Suppressor macrophage treated with lipopolysaccharide for 4 hours (primary cell): Measurements from ENCODE around the gene CD7.

Experiments
- DNase-seq: peaks from one replicate; pipeline ENCODE4 v3.0.0-alpha.2; 2020

The CD7 gene

GRCh38 chr17:82314012-82314726 lies 3.2 kb downstream of the CD7 start:
- no peak for DNase-seq

DNA sequence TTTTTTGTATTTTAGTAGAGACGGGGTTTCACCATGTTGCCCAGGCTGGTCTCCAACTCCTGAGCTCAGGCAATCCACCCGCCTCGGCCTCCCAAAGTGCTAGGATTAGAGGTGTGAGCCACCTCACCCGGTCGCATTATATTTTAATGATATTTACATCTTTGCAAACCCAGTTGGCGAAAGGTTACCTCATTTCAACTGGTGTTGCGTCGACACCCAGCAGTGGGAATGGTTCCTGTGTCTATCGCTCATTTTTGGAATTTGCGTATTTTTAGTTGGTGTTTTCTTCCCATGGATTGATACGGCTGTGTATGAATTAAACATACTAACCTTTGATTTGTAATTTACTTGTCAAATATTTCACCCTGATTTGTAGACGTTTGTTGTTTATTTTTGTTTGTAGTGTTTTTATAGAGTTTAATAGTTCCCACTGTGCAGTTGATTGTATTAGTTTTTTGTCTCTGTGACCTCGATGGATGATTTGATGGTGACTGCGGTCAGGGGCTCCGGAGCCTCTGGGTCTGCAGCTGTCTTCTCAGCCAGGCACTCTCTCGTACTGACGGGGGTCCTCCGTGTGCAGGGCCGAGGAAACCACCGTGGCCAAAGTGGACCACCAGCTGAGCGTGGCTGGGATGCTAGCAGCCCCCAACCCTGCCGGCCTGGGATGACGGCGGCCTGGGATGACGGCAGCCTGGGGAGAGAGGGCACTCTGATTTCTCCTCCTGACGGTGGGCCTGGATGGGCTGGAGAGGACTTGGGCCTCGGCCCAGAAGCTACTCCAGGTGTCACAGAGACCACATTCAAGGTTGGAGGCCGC lies 4.0 kb downstream of the CD7 start:
- DNase-seq, result no peak

GRCh38 chr17:82311971-82312370 lies 5.4 kb downstream of the CD7 start:
- DNase-seq, result no peak

DNA sequence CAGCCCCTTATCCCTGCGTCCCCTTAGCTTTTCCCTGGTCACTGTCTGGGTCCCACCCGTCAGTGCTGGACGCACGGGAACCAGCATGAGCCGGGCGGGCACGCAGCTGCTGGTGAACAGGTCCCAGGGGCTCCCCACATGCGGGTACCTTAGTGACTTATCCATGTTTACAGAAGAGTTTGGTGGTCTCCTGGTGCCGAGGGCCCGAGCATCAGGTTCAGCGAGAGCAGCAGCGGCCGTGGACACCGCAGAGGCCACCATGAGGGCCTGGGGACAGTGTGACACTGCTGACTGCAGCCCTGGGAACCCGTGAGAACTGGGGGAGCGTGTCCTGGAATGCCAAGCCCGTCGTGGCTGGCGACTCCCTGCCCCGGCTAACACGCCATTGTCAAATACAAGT lies 6.5 kb downstream of the CD7 start:
- DNase-seq, result no peak

- no peak for DNase-seq
Observed at GRCh38 chr17:82309656-82310570, 7.5 kb downstream of the CD7 start.

GRCh38 chr17:82305727-82306300 lies 11.6 kb downstream of the CD7 start:
- DNase-seq, result no peak

DNA sequence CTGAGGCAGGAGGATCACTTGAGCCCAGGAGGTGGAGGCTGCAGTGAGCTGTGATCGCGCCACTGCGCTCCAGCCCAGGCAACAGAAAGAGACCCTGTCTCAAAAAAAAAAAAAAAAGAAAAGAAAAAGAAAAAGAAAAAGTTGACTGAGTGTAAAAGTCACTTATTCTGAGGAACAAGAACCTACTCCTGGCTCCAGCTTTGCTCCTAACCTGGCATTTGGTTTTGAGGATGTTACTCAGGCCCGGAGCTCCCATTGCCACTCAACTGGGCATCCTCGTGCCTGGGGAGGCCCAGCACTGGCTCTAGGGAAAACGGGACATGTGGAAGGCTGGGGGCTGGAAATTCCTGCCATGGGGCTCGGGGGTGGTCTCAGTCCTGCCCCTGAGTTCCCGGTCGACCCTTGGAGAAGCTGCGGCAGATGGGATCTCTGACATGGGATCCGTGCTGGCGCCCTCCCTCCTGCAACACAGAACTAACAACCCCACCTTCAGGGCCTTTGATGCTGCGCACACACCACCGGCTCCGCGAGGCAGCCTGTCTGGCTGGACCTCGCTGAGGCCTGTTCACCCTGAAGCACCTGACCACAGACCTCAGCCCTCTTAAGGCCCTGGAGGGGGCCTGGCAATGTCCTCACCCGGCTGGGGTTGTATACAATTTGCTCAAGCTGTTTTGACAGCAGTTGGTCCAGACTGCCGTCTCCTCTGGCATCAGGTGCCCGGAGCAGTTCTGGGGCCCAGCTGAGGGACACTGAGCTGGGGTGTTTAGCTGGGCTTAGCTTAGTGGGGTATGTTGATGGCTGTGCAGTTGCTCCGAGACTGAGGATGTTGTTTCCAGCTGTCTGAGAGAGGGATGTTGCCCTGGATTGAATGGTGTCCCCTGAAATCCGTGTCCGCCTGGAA lies 12.3 kb downstream of the CD7 start:
- DNase-seq, result no peak

- no peak for DNase-seq
Observed at GRCh38 chr17:82303944-82304808, 13.2 kb downstream of the CD7 start.

DNA sequence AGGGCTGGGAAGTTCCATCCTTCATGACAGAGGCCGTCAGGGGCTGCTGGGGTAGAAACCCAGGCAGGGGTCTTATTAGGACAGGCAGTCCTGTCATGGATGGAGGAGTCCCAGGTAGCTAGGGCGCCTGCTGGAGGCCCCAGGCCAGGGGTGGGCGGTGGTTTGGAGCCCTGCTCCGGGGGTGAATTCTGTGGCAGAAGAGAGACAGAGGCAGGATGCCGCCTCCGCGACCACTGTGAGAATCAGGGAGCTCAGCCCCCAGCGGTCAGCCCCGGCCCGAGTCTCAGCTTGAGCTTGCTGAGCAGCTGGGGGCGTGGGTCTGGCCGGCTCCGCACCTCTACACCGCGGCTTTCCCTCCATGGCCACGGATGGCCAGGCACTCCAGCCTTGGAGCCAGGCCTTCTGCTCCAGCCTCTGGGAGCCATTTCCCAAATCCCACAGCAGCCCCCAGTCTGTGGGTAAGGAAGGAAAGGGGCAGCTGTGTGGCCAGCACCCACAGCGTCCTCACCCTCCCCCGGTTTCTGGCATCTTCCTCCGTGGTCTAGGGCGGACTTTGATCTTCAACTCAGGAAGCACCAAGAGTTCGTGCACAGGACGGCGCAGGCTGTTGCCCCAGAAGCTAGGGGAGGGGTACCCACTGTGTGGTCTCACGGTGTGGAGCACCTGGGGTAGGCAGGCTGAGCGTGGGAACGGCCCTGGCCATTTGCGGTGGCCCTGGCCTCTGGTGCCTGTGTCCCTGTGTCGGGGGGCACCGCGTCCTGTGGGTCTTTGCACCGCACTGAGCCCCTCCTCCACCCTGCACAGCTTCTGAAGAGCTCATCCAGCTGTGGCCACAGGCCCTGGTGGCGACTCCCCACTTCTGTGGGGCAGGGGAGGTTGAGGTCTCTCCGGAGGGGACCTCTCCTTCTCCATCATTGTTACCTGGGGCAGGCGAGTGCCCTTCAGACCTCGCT lies 14.1 kb downstream of the CD7 start:
- no peak for DNase-seq

GRCh38 chr17:82302568-82302963 lies 14.8 kb downstream of the CD7 start:
- no peak for DNase-seq

DNA sequence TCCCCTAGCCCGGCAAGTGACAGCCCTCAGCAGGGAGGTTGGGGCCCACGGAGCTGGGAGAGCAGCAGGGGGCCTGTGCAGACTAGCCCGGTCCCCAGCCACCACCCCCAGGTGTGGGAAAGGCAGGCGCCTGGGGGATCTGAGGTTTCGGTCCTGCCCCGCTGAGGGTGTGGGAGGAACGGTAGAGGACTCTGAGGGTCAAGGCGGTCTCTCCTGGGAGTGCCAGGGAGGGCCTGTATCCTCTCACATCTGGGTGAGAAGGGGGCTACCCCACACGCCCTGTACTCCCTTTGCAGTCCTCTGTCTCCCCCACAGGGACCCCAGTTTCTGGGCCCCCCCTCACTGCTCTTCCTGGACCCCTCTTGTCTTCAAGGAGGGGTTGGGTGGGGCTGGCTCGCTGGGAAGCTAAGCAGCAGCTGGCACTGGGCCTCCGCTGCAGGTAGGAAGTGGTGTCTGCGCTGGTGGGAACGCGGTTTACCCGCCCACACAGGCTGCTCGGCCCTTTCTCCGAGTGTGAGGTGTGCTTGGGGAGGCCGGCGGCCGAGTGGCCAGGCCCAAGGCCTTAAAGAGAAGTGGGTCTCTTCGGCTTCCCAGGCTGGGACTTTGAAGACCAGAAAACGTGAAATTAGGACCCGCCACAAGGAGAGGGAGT lies 15.4 kb downstream of the CD7 start:
- no peak for DNase-seq

- no peak for DNase-seq
Observed at GRCh38 chr17:82301300-82301915, 16.0 kb downstream of the CD7 start.

DNA sequence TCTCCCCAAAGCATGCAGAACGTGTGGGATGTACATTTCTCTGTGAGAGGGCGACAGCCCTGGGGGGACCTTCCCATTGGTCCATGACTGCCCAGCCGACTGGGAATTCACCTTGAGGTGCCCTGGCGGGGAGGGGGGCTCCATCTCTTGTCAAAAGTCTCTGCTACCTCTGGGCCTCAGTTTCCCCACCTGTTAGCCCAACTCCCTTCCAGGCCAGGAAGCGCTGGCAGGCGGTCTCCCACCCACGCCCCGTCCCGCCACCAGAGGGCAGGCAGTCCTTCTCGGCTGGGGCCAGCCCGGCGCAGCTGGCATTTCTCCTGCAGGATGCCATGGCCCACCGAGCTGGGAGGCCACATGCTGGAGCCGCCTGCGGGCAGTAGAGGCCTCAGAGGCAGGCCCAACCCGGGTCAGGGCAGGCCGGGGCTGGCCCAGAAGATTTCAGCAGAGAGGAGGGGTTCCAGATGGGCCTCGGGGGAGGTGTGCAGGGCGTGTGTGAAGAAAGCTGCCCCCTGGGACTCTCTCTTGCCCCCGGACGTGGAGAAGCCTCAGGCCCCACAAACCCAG lies 16.6 kb downstream of the CD7 start:
- DNase-seq, result peak; percentile 68

DNA sequence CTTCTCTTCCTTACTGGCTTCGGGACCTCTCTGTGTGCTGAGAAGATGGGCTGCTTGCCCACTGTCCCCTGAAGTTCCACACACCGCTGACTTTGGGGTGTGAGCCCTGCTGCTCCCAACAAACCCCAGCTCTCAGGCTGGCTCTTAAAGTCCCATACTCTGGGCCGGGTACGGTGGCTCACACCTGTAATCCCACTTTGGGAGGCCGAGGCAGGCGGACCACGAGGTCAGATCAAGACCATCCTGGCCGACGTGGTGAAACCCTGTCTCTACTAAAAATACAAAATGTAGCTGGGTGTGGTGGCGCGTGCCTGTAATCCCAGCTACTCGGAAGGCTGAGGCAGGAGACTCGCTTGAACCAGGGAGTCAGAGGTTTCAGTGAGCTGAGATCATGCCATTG lies 17.2 kb downstream of the CD7 start:
- no peak for DNase-seq

DNA sequence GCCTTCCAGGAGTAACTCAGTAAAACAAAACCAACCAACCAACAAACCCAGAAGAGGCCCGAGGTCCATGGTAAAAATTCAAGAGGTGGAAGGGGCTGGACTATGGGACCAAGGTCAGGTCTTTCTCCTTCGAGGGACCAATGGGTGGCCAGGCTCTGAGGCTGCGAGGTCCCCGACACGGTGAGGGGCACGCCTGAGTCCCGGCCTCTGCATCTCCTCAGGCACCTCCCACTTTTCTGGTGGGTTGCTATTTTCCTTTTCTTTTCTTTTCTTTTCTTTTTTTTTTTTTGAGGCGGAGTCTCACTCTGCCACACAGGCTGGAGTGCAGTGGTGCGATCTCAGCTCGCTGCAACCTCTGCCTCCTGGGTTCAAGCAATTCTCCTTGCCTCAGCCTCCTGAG lies 18.0 kb downstream of the CD7 start:
- DNase-seq, result no peak

DNA sequence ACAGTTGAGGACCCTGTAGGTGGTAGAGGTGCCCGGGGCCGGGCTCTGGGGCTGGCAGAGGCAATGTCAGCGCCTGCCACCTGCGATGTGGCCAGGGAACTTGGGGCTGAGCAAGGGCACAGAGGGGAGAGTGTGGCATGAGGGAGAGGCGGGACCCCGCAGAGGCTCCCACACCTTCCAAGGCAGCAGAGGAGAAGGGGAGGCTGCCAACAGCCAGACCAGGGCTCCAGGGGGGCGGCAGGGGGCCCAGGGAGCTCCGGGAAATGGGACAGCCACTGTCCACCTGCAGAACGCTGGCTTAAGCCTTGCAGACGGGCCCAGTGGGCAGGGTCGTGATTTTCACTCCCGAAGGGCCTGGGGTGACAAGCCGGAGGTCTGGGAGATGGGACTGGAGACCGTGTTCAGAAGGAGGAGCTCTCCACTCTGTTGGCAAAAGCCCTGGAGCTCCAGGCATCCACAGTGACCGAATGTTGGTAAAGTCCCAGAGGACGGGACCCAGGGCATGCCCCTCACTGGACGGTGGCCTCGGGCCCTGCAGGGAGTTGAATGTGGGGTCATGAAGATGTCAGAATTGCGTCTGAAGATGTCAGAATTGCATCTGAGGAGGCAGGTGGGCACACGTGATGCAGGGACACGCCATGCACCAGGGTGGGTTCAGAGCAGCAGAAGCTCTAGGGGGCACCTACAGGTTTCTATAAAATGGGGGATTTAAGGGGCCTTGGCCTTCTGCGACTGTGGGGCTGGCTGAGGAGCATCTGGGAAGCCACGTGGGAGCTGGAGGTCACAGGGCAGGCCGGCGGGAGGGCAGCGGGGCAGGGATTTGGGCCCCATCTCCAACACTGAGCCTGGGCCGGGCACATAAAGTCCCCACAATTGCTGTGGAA lies 18.6 kb downstream of the CD7 start:
- DNase-seq, result no peak
